Natural killer cell (primary cell): ENCODE data around the gene KDM5C. TPM values are rescaled to one million over a fixed set of nuclear protein-coding genes. Genes with fewer than 3 reads are reported as not detected.
"Not testable (repeated sequence)": the region's sequence is repeated elsewhere in the genome, so short reads cannot be mapped to it uniquely, and the experiment has no call there.

Source experiments
- ATAC-seq, 3 donors: fragments of 150-1000 bp in 2 of 3; fragments of 200-7000 bp in 1 of 3; cut with Tn5 transposase; 1 replicate in 1 of 3; 2 replicates in 2 of 3; pipeline ENCODE4 v1.10.0; 2021; ENCODE audit warnings: mild to moderate bottlenecking in 2 of 3, moderate library complexity in 2 of 3
- DNase-seq, 2 donors: peaks; one replicate each; pipeline versions ENCODE4 v3.0.0 to v3.0.0-alpha.2; 2013 to 2021; ENCODE audit warnings: mixed read lengths in 1 of 2
- H3K27ac ChIP-seq: one replicate; pipeline ENCODE4 v1.5.1; 2013; ENCODE audit warnings: mild to moderate bottlenecking, low read length
- H3K27me3 ChIP-seq: one replicate; pipeline ENCODE4 v1.6.1; 2013; ENCODE audit warnings: low read length; ENCODE audit not compliant: control insufficient read depth, insufficient read depth
- H3K36me3 ChIP-seq: one replicate; pipeline ENCODE4 v1.6.1; 2013; ENCODE audit warnings: low read length; ENCODE audit not compliant: control insufficient read depth, insufficient read depth
- H3K4me1 ChIP-seq: one replicate; pipeline ENCODE4 v1.6.1; 2013; ENCODE audit warnings: low read length; ENCODE audit not compliant: control insufficient read depth, insufficient read depth
- H3K4me3 ChIP-seq: one replicate; pipeline ENCODE4 v1.5.1; 2013; ENCODE audit warnings: low read length
- H3K9me3 ChIP-seq: one replicate; pipeline ENCODE4 v1.6.1; 2013; ENCODE audit warnings: low read length; ENCODE audit not compliant: control insufficient read depth, insufficient read depth
- H3K27ac Mint-ChIP-seq, 2 donors: one replicate each; pipeline ENCODE4 v1.8.0; 2022; ENCODE audit warnings: mild to moderate bottlenecking in 2 of 2, mixed read lengths in 2 of 2, moderate library complexity in 1 of 2
- H3K27me3 Mint-ChIP-seq, 2 donors: one replicate each; pipeline ENCODE4 v1.8.0; 2022; ENCODE audit warnings: low read depth in 2 of 2, mixed read lengths in 2 of 2
- H3K36me3 Mint-ChIP-seq: one replicate; pipeline ENCODE4 v1.8.0; 2022; ENCODE audit warnings: mixed read lengths
- H3K4me1 Mint-ChIP-seq, 2 donors: one replicate each; pipeline ENCODE4 v1.8.0; 2022; ENCODE audit warnings: mixed read lengths in 2 of 2
- H3K4me3 Mint-ChIP-seq: one replicate; pipeline ENCODE4 v1.8.0; 2022; ENCODE audit warnings: mild to moderate bottlenecking, moderate library complexity, mixed read lengths
- H3K9me3 Mint-ChIP-seq, 2 donors: one replicate each; pipeline ENCODE4 v1.8.0; 2022; ENCODE audit warnings: mixed read lengths in 2 of 2
- WGBS: methylation state at CpG from one replicate; pipeline ENCODE4 v1.1.7; 2013; ENCODE audit warnings: missing lambda C conversion rate; ENCODE audit not compliant: insufficient coverage; 5-methylcytosine and 5-hydroxymethylcytosine counted together
- intact Hi-C: fragments of 100-400 bp; cut with micrococcal nuclease; formaldehyde crosslinking; loops from one replicate; pipeline ENCODE4 v1.14.2; 2022
- total RNA-seq, 4 donors: library from RNA; stranded (reverse); fragments of 120-200 nt in 1 of 4; gene quantifications; one replicate each; pipeline versions ENCODE4 v1.2.3 to v1.2.4, GENCODE V29; 2013 to 2022
- TF ChIP-seq, protein P1 (sequence below): fragments of 200-600 bp; IDR thresholded peaks from one replicate; pipeline ENCODE4 v1.8.0; 2022; ENCODE audit warnings: antibody characterized with exemption

The KDM5C gene
- total RNA-seq, 3 donors from 2014 or later (not counting 1 experiment from before 2014, with no cell fraction given): 191 to 307 (median 196) TPM

DNA sequence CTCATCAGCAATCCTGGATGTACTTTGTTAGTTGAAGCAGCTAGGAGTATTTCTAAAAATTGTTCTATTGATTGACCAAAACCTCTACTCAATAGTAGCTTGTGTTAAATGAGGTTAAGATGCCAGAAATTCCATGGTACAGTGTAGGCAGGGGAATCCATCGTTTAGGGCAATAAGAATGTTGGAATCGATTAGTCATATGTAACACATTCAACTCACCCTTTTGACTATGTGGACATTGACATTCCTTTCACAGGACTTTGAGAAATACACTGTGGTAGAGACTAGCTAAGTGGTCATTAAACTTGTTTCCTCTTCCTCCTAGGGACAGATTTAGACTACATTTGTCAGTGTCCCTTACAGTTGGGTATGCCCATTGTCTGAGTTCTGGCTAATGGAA is 40.2 kb downstream of the KDM5C start:
- Histone ChIP-seq H3K9me3 (no peaks in the 10 kb centered on the region), H3K27me3 (no peaks in the 10 kb centered on the region), H3K4me1 (no peaks in the 10 kb centered on the region), H3K27ac (no peak overlapping the region), H3K36me3 (no peaks in the 10 kb centered on the region), H3K4me3 (no peak overlapping the region)
- TF ChIP-seq, protein P1, sequence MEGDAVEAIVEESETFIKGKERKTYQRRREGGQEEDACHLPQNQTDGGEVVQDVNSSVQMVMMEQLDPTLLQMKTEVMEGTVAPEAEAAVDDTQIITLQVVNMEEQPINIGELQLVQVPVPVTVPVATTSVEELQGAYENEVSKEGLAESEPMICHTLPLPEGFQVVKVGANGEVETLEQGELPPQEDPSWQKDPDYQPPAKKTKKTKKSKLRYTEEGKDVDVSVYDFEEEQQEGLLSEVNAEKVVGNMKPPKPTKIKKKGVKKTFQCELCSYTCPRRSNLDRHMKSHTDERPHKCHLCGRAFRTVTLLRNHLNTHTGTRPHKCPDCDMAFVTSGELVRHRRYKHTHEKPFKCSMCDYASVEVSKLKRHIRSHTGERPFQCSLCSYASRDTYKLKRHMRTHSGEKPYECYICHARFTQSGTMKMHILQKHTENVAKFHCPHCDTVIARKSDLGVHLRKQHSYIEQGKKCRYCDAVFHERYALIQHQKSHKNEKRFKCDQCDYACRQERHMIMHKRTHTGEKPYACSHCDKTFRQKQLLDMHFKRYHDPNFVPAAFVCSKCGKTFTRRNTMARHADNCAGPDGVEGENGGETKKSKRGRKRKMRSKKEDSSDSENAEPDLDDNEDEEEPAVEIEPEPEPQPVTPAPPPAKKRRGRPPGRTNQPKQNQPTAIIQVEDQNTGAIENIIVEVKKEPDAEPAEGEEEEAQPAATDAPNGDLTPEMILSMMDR: no peak
- no peak overlapping the region for H3K27ac Mint-ChIP-seq
- DNase-seq: no peak
- WGBS: no CpG with 5 or more reads among the region's 2 CpGs
- intact Hi-C loops: no loop called here
- no peaks in the 10 kb centered on the region for H3K4me1 Mint-ChIP-seq
- H3K36me3 Mint-ChIP-seq: no peaks in the 10 kb centered on the region
- no peaks in the 10 kb centered on the region for H3K9me3 Mint-ChIP-seq
- H3K4me3 Mint-ChIP-seq: no peak overlapping the region
- no peak for ATAC-seq
- no peaks in the 10 kb centered on the region for H3K27me3 Mint-ChIP-seq

GRCh38 chrX:53171356-53171755 is 53.7 kb downstream of the KDM5C start:
- no peaks in the 10 kb centered on the region for H3K36me3 ChIP-seq
- no peaks in the 10 kb centered on the region for H3K4me1 Mint-ChIP-seq
- H3K4me3 ChIP-seq: no peak overlapping the region
- TF ChIP-seq, protein P1: no peak
- no peak overlapping the region for H3K4me3 Mint-ChIP-seq
- no peak overlapping the region for H3K27ac ChIP-seq
- intact Hi-C loops: no loop called here
- 100% methylated on average over 4 of the region's 7 CpGs for WGBS
- ATAC-seq (no peak), DNase-seq (no peak)
- H3K27ac Mint-ChIP-seq: no peak overlapping the region
- peaks cover 6% of the 10 kb centered on the region for H3K9me3 ChIP-seq
- no peaks in the 10 kb centered on the region for H3K27me3 Mint-ChIP-seq
- H3K27me3 ChIP-seq: no peaks in the 10 kb centered on the region
- peaks cover 0 to 4% of the 10 kb centered on the region in 2 donors for H3K9me3 Mint-ChIP-seq
- H3K36me3 Mint-ChIP-seq: peaks cover 6% of the 10 kb centered on the region
- H3K4me1 ChIP-seq: no peaks in the 10 kb centered on the region

- no peaks in the 10 kb centered on the region for H3K36me3 Mint-ChIP-seq
- no peak overlapping the region for H3K27ac Mint-ChIP-seq
- no peak overlapping the region for H3K4me3 ChIP-seq
- H3K4me1 ChIP-seq: no peaks in the 10 kb centered on the region
- H3K36me3 ChIP-seq: no peaks in the 10 kb centered on the region
- H3K27me3 ChIP-seq: no peaks in the 10 kb centered on the region
- intact Hi-C loops: no loop called here
- H3K4me3 Mint-ChIP-seq: no peak overlapping the region
- WGBS: no CpG with 5 or more reads among the region's 3 CpGs
- no peak for ATAC-seq
- H3K9me3 Mint-ChIP-seq: no peaks in the 10 kb centered on the region
- no peak overlapping the region for H3K27ac ChIP-seq
- H3K4me1 Mint-ChIP-seq: peaks cover 0 to 9% of the 10 kb centered on the region in 2 donors
- TF ChIP-seq, protein P1: no peak
- DNase-seq: no peak
- H3K9me3 ChIP-seq: no peaks in the 10 kb centered on the region
- no peaks in the 10 kb centered on the region for H3K27me3 Mint-ChIP-seq
Observed at GRCh38 chrX:53166103-53166502, 58.9 kb downstream of the KDM5C start.

GRCh38 chrX:53164566-53164965 is 60.4 kb downstream of the KDM5C start:
- H3K27ac Mint-ChIP-seq, H3K27me3 ChIP-seq, H3K9me3 ChIP-seq, ATAC-seq, H3K4me1 ChIP-seq, H3K36me3 Mint-ChIP-seq, H3K27ac ChIP-seq, H3K27me3 Mint-ChIP-seq, H3K4me1 Mint-ChIP-seq, H3K9me3 Mint-ChIP-seq, DNase-seq, H3K4me3 ChIP-seq, H3K36me3 ChIP-seq, intact Hi-C loops, H3K4me3 Mint-ChIP-seq: not testable (repeated sequence)
- 96% methylated on average over 3 of the region's 6 CpGs for WGBS
